ENCODE data around the gene SYTL4.

SYTL4 gene

DNA sequence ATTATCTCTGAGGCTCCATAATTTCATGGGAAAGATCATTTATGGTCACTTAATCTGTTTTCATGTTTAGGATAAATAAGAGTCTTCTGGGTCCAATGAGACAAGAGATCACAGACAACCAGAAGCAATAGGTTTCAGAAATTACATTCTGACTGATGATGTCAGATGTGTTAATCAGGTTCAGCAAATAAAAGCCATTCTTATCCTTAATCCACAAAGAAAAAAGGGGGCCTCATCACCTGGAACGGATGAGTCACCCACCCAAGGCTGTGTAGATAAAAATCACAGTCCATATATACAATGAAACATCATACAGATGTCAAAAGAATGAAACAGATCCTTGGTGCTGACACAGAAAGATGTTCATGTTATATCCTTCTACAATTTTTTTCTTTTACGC is 36.6 kb downstream of the SYTL4 start:
- DNase-seq (ENCODE audit: low read depth in 3 of 3): no peak

GRCh38 chrX:100687546-100687945 is 44.4 kb downstream of the SYTL4 start:
- no peak for DNase-seq (ENCODE audit: low read depth in 3 of 3)

- DNase-seq (ENCODE audit: low read depth in 3 of 3): peak in 1 of 3 experiments; percentile 23
Measured at GRCh38 chrX:100687128-100687527, 44.8 kb downstream of the SYTL4 start.

GRCh38 chrX:100685997-100686305 is 46.0 kb downstream of the SYTL4 start:
- DNase-seq (ENCODE audit: low read depth in 3 of 3): no peak

DNA sequence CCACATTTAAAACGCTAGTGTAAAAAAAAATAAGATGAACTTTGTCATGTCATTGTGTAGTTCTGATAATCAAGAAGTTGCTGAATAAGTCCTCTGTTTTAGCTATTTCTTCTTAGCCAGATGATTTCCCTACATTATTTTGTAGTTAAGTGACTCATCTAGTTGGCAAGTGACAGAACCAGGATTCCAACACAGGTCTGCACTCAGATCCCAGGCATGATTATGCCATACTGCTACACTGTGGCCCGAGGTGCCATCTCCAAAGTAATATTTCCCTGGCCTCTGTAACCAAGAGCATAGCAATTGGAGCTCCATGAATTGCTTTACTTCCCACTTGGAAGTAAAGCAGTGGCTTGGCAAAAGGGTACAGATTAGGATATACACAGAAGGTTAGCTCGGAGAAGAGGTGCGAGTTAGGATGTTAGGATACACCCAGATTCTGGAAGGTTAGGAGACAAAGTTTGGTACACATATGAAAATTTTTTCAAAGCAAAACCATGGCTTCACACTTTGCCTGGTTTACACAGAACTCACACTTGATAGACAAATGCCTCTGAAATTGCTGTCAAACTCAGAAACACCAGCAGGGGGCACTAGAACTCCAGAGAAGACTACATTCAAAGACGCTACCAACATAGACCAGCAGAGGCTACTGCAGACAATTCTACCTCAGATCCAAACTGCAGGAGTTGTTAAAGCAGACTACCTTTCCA is 46.5 kb downstream of the SYTL4 start:
- peak; percentile 33 to 48 (median 46) for DNase-seq (ENCODE audit: low read depth in 3 of 3)

DNA sequence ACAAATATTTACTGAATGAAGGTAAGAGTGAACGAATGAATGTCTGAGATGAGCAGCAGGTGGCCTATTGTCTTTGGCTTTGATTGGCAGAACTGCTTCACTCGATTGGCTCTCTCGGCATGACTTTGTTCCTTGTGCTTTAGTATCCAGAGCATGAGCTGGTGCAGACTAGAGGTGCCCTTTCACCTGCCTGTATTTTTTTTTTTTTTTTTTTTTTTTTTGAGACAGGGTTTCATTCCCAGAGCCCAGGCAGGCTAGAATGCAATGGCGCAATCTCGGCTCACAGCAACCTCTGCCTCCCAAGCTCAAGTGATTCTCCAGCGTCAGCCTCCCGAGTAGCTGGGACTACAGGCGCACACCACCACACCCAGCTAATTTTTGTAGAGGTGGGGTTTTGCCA is 49.0 kb downstream of the SYTL4 start:
- no peak for DNase-seq (ENCODE audit: low read depth in 3 of 3)

GRCh38 chrX:100681599-100681998 is 50.3 kb downstream of the SYTL4 start:
- no peak for DNase-seq (ENCODE audit: low read depth in 3 of 3)

- no peak for DNase-seq (ENCODE audit: low read depth in 3 of 3)
Measured at GRCh38 chrX:100680756-100681155, 51.2 kb downstream of the SYTL4 start.

DNA sequence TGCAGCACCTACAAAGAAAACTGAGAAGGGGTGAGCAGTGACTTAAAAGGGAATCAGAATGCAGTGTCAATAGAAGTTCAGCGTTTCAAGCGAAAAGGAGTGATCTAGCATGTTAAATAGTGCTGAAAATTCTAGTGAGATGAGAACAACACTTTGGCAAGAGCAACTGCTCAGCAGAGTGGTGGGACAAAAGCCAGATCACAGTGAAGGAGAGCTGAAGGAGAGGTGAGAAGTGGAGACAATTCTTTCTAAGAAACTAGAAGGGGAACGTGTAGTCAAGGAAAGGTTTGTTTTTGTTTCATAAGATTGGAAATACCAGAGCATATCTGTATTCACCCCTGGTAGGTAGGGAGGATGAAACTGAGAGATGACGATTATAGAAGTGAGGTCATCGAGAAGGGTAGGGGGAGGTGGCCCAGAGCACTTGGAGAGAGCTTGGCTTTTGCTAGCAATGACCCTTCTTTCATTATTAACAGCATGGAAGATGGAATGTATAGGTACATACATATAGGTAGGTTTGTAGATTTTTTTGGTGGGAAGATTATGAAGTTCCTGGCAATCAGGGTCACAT is 54.2 kb downstream of the SYTL4 start:
- no peak for DNase-seq (ENCODE audit: low read depth in 3 of 3)

GRCh38 chrX:100674705-100675104 is 57.2 kb downstream of the SYTL4 start:
- DNase-seq (ENCODE audit: low read depth in 3 of 3): no peak

DNA sequence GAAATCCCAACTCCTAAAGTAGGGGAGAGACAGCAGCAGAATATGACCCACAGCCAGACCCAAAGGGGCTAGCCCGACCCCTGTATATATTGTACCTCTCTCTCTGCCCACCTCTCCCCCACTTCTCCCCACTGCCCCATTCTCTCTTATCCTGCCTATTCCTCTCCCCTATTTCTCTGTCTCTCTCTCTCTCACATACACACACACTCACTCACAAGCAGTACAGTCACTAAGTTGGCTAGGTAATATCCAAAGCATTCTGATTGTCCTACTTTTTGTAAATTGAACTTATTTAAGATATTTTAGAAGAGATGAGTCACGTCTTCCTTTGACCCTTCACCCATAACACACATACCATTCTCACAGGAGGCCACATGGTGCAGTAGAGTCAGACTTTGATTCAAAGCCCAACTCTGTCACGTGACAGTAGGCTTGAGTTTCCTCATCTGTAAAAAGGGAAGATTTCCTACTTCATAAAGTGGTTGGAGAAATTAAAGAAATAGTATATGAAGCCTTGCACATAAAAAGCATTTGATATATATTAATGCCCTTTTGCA is 58.4 kb downstream of the SYTL4 start:
- DNase-seq (ENCODE audit: low read depth in 3 of 3): no peak

DNA sequence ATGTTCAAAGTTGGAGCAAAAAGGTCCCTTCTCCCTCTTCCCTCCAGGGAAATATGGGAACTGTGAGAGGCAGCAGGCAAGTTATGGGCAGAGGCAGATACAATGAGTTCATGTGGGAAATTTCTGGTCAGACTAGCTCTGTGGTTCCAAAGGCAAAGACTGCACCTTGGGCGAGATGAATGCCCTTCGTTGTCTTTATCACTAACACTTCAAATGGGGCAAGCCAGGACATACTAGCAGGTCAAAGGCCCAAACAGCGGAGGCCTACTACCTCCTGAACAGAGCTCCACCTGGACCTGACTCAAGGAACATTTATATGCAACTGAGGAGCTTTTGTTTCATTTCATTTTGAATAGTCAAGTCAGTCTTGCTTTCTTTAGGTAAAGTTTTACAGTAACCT is 59.0 kb downstream of the SYTL4 start:
- no peak for DNase-seq (ENCODE audit: low read depth in 3 of 3)

GRCh38 chrX:100663642-100664041 is 68.3 kb downstream of the SYTL4 start:
- DNase-seq (ENCODE audit: low read depth in 3 of 3): no peak

- no peak for DNase-seq (ENCODE audit: low read depth in 3 of 3)
Measured at GRCh38 chrX:100662796-100663195, 69.1 kb downstream of the SYTL4 start.

GRCh38 chrX:100662170-100662569 is 69.8 kb downstream of the SYTL4 start:
- DNase-seq (ENCODE audit: low read depth in 3 of 3): no peak

DNA sequence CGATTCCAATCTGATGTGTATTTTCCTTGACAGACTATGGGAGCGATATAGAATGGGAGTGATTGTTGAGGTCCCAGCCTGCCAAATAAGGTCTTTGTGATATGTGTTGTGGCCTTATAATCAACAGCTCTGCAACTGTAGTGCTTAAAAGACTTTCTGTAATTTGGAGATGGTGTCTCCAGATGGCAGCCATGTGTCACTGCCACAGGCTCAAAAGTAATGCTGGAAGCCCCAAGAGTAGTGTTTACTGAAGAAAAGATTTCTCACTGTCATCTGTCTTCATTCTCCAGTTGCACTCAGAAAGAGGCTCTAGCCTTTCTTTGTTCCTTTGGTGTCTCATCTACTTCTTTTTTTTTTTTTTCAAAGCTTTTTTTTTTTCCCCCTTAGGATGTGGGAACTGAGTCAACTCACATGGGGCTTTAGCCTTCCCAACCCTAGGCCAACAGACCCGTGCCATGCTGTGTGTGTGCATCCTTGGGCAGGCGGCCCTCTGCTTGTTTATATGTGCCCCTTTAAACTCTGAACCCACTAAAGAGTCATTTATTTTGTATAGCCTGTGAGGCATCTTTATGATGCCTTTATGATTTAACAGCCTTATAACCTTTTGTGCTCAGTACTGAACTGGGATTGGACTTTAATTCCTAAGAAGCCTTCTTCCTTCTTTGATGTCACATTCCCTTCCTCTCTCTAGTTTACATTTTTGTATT is 72.3 kb downstream of the SYTL4 start:
- no peak for DNase-seq (ENCODE audit: low read depth in 3 of 3)

GRCh38 chrX:100658941-100659381 is 73.0 kb downstream of the SYTL4 start:
- no peak for DNase-seq (ENCODE audit: low read depth in 3 of 3)

DNA sequence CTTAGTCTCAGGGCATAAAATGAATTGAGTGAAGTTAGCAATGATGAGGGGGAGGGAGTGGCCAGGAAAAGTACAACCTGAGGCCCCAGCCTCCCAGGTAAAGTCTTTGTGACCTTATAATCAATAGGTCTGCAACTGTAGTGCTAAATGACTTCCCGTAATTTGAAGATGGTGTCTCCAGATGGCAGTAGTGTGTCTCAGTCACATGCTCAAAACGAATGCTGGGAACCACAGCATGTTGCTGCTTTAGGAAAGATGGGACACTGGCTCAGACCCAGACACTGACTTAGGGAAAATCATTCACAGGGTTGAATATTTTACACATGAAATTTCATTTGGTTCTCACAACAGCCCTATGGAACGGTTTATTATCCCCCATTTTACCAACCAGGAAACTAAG is 77.7 kb downstream of the SYTL4 start:
- DNase-seq (ENCODE audit: low read depth in 3 of 3): no peak

GRCh38 chrX:100652266-100652665 is 79.7 kb downstream of the SYTL4 start:
- no peak for DNase-seq (ENCODE audit: low read depth in 3 of 3)

GRCh38 chrX:100650841-100651240 is 81.1 kb downstream of the SYTL4 start:
- no peak for DNase-seq (ENCODE audit: low read depth in 3 of 3)

DNA sequence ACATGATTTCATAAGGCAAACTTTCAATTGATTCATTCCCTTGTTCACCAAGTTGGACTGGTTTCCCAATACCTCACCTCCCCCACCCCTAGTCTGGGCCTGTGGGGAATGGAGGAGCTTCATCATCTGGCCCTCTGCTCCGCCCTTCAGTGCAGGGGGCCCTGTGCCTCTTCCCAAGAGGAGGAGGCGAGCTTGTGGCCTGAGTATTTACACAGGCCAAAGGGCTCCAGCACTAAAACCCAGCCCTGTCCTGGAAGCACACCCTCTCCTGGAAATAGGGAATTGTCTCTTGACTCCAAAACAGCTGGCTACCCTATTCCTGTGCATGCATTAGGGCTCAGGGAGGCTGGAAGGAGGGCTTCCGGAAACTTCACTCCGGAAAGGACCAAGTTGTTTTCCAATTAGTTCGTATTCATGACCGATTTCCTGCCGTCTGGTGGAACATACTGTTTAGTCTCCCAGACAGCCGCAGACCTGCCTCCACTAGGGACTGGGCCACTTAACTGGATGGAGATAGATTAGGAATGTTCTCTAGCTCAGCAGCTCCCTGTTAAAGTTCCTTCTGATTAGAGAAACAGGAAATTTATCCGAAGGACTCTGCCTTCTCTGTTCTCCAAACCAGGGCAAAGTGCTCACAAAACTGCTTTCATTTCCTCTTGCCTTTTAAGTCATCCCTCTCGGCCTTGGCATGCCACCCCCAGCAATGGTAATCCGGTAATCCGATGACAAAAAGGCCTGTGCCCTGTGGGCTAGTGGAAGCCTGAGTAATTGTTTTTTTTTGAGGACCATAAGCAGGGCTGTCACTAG is 82.2 kb downstream of the SYTL4 start:
- no peak for DNase-seq (ENCODE audit: low read depth in 3 of 3)

Data from stimulated activated CD4-positive, alpha-beta T cell treated with anti-CD3 and anti-CD28 coated beads, TNF-alpha, amount 100 ng/mL, for 24 hours (primary cell).